CD4-positive, alpha-beta T cell treated with Interleukin-6 for 4 hours (primary cell): ENCODE measurements around the gene COL23A1.

ENCODE experiments used
- DNase-seq: peaks from one replicate; pipeline ENCODE4 v3.0.0-alpha.2; 2020; ENCODE audit warnings: mixed read lengths

COL23A1 gene

GRCh38 chr5:178590141-178590923 is at the start of gene COL23A1:
Gene COL23A1, minus strand, starts transcription at chr5:178590393.
- peak; percentile 62 for DNase-seq

- no peak for DNase-seq
These were observed 47.3 kb upstream of the COL23A1 start for GRCh38 chr5:178637356-178638074.

- DNase-seq: no peak
These were observed 42.1 kb upstream of the COL23A1 start for GRCh38 chr5:178632285-178632684.

- DNase-seq: no peak
These were observed 40.8 kb upstream of the COL23A1 start for GRCh38 chr5:178630951-178631350.

- no peak for DNase-seq
These were observed 40.3 kb upstream of the COL23A1 start for GRCh38 chr5:178630475-178630930.

GRCh38 chr5:178627259-178627598 is 37.0 kb upstream of the COL23A1 start:
- no peak for DNase-seq

GRCh38 chr5:178626484-178627258 is 36.5 kb upstream of the COL23A1 start, which contains the start of gene CLK4:
Gene CLK4, minus strand, starts transcription at chr5:178627050. Its CDS starts 3,634 bp downstream, at chr5:178623416.
- DNase-seq: peak; percentile 97

GRCh38 chr5:178625679-178626483 is 35.7 kb upstream of the COL23A1 start:
- peak; percentile 13 for DNase-seq

GRCh38 chr5:178624631-178625546 is 34.7 kb upstream of the COL23A1 start:
- no peak for DNase-seq

- DNase-seq: no peak
These were observed 32.6 kb upstream of the COL23A1 start for GRCh38 chr5:178622679-178623247.

GRCh38 chr5:178619390-178619789 is 29.2 kb upstream of the COL23A1 start:
- DNase-seq: no peak

GRCh38 chr5:178612299-178612698 is 22.1 kb upstream of the COL23A1 start:
- DNase-seq: no peak

- DNase-seq: no peak
These were observed 16.1 kb upstream of the COL23A1 start for GRCh38 chr5:178606269-178606668.

- DNase-seq: no peak
These were observed 15.6 kb upstream of the COL23A1 start for GRCh38 chr5:178605788-178606187.

- no peak for DNase-seq
These were observed 12.6 kb upstream of the COL23A1 start for GRCh38 chr5:178602752-178603151.

- DNase-seq: no peak
These were observed 5.6 kb upstream of the COL23A1 start for GRCh38 chr5:178595750-178596149.

- DNase-seq: no peak
These were observed 5.0 kb upstream of the COL23A1 start for GRCh38 chr5:178595150-178595549.

- no peak for DNase-seq
These were observed 781 bp upstream of the COL23A1 start for GRCh38 chr5:178590924-178591423.

GRCh38 chr5:178589180-178590140 is 733 bp downstream of the COL23A1 start:
- no peak for DNase-seq

GRCh38 chr5:178588769-178589168 is 1.4 kb downstream of the COL23A1 start:
- DNase-seq: no peak
